ENCODE results near the gene AMER2. TPM values are rescaled to one million over a fixed set of nuclear protein-coding genes. Genes with fewer than 3 reads are reported as not detected.

The AMER2 gene
- total RNA-seq: not detected in 2 replicates

DNA sequence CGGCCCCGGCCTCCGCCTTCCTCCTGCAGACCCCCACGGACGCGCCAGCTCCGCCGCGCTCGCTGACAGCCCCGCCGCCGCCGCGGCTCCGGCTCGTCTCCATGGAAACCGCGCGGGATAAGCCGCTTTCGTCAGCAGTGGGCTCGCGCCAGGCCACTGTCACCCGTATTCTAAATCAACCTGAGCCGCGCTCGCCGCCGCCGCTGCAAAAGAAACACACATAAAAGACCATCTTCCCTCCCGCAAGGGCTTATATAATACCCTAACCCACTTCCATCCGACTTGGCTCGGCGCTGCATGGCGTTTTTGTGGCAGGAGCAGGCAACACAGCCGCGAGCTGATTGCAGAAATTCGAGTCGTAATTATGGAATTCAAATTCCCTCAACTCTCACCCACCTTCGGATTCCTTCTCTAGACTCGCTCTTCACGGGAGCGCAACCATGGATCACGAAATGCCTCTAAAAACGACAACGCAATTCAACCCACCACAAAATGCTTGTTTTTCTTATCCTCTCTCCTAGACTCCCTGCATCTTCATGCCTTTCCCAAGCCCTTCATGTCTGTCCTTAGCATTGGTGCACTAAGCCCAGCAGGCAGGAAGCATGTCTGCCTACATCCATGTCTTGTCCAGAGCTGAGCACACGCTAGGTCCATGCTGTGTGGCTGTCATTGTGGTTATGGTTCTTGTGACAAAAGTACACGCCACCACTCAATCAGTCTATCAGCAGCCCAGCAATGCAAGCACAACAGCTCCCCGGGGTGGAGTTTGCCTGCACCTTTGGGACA lies at the start of gene AMER2:
Gene AMER2, minus strand, starts transcription at position 772 of the 786 bp plus-strand sequence. Its CDS starts 669 bp downstream, at position 103.
- TF ChIP-seq, protein P1, sequence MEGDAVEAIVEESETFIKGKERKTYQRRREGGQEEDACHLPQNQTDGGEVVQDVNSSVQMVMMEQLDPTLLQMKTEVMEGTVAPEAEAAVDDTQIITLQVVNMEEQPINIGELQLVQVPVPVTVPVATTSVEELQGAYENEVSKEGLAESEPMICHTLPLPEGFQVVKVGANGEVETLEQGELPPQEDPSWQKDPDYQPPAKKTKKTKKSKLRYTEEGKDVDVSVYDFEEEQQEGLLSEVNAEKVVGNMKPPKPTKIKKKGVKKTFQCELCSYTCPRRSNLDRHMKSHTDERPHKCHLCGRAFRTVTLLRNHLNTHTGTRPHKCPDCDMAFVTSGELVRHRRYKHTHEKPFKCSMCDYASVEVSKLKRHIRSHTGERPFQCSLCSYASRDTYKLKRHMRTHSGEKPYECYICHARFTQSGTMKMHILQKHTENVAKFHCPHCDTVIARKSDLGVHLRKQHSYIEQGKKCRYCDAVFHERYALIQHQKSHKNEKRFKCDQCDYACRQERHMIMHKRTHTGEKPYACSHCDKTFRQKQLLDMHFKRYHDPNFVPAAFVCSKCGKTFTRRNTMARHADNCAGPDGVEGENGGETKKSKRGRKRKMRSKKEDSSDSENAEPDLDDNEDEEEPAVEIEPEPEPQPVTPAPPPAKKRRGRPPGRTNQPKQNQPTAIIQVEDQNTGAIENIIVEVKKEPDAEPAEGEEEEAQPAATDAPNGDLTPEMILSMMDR (IDR thresholded peaks at IDR 0.05; ENCODE audit: insufficient read depth, low read depth, low read length): no peak
- peak; percentile 17 for DNase-seq (ENCODE audit: low read depth)
- peak within 1 kb of the TSS; percentile 32 for H3K4me3 ChIP-seq (ENCODE audit: low read depth, low read length)

DNA sequence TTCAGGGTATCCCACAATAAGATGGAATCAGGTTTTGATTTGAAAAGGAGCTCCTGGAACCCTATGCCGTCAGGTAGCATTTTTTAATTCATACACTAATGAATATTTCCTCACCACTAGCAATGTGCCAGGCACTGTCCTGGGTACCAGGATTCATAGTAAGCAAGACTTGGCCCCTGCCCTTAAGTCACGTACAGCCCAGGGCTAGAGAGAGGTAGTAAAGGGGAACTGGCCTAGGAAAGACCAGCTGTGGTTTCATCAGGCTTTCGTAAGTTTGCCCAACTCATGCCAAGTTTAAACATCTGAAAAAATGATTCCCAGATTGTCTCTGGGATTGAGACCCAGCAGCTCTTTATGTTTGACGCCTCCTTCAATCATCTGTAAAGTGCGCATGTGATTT lies 45.9 kb upstream of the AMER2 start:
- TF ChIP-seq, protein P1 (IDR thresholded peaks at IDR 0.05; ENCODE audit: insufficient read depth, low read depth, low read length): no peak
- no peak for DNase-seq (ENCODE audit: low read depth)
- H3K4me3 ChIP-seq (ENCODE audit: low read depth, low read length): no peak overlapping the region

- no peak overlapping the region for H3K4me3 ChIP-seq (ENCODE audit: low read depth, low read length)
- peak; percentile 18 for DNase-seq (ENCODE audit: low read depth)
- TF ChIP-seq, protein P1 (IDR thresholded peaks at IDR 0.05; ENCODE audit: insufficient read depth, low read depth, low read length): no peak
Observed at GRCh38 chr13:25217023-25217885, 45.2 kb upstream of the AMER2 start.

- TF ChIP-seq, protein P1 (IDR thresholded peaks at IDR 0.05; ENCODE audit: insufficient read depth, low read depth, low read length): no peak
- no peak for DNase-seq (ENCODE audit: low read depth)
- no peak overlapping the region for H3K4me3 ChIP-seq (ENCODE audit: low read depth, low read length)
Observed at GRCh38 chr13:25215253-25215575, 43.1 kb upstream of the AMER2 start.

DNA sequence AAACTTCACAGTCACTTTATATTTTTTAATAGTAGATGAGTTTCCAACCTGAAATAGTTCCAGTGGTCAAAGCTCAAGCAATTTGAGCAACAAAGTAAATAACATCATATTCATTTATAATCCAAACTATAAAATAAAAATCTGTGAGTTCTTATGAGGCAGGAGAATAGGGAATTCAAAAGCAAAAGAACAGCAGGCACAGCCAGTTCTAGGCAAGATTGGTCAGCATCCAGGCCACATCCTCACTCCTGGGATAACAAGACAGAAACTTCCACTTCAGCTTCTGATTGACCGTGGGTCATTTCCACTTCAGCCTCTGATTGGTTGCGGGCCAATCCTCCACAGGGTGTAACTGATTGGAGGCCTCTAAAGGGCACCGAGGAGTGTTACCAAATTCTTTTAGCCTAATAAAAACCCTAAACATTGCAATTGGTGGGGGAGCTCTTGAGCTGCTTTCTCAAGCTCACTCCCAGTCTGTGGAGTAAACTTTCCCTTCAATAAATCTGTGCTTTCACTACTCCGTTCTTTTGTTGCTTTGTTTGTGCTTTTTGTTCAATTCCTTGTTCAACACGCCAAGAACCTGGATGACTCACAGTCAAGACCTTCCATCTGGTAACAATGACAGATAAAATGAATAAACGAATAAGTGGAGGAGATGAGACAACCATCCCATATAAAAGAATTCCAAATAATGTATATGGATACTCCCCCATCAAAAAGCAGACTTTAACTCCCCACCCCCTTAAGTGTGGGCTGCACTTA lies 42.6 kb upstream of the AMER2 start:
- H3K4me3 ChIP-seq (ENCODE audit: low read depth, low read length): no peak overlapping the region
- TF ChIP-seq, protein P1 (IDR thresholded peaks at IDR 0.05; ENCODE audit: insufficient read depth, low read depth, low read length): no peak
- DNase-seq (ENCODE audit: low read depth): peak; percentile 49

DNA sequence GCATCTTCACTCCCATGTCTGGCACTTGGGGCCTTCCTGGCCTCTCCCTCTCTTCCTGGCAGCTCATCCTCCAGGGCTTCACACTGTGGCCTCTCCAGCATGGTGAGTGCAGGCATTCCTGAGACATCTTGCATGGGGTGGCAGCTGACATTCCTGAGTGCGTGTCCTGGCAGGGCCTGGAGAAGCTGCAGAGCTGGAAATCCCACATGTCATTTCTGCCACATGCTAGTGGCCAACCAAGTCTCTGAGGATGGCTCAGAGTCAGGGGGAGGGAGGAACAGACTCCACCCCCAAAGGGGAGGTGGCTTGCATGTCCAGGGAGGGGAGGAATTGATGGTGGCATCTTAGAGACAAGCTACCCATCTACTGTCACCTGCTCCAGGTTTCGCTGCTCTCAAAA lies 41.6 kb upstream of the AMER2 start:
- H3K4me3 ChIP-seq (ENCODE audit: low read depth, low read length): no peak overlapping the region
- TF ChIP-seq, protein P1 (IDR thresholded peaks at IDR 0.05; ENCODE audit: insufficient read depth, low read depth, low read length): no peak
- no peak for DNase-seq (ENCODE audit: low read depth)

Data from fibroblast of villous mesenchyme (primary cell).